ENCODE measurements around the gene POU6F2.

POU6F2 gene

GRCh38 chr7:39413636-39414223 lies 436.0 kb downstream of the POU6F2 start:
- no peak for DNase-seq

DNA sequence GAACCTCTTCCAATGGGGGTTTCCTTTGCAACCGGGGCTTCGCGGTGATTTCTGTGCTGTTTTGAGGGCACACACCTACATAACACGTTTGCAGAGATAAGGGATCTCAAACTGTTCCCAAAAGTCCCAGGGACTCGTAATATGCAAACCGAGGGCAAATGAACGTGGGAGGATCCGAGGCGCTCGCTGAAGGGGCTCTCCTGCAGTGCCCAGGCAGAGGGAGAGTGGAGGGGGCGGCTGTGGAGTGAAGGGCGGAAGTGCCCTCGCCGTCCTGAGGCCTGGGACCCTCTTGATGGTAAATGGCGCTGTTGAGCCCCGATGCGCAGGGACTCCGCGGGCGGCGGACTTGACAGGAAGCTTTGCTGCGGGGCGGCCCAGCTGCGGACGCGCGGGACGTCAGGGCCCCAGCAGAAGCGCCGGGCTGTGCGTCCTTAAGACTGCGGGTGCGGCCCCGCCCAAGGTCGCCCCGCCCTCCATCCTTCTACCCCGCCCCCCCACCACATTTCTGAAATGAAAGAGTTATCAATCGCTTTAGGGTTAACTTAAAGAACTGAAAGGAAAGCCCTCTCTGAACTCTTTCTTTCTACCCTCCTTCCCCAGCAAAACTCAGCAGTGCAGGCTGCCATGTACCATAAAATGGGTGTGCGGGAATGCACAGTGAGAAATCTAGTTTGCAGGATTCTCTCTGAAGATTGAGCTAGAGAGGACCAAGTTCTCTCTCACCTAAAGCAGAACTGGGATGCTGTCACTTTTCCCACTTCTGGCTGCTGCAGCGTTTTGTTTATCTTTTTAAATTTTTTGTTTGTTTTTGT lies 436.7 kb downstream of the POU6F2 start:
- no peak for DNase-seq

GRCh38 chr7:39415091-39415787 lies 437.5 kb downstream of the POU6F2 start:
- DNase-seq, result no peak

- no peak for DNase-seq
Observed at GRCh38 chr7:39416866-39417265, 439.2 kb downstream of the POU6F2 start.

GRCh38 chr7:39417642-39418041 lies 439.9 kb downstream of the POU6F2 start:
- DNase-seq, result no peak

GRCh38 chr7:39421251-39421650 lies 443.5 kb downstream of the POU6F2 start:
- no peak for DNase-seq

DNA sequence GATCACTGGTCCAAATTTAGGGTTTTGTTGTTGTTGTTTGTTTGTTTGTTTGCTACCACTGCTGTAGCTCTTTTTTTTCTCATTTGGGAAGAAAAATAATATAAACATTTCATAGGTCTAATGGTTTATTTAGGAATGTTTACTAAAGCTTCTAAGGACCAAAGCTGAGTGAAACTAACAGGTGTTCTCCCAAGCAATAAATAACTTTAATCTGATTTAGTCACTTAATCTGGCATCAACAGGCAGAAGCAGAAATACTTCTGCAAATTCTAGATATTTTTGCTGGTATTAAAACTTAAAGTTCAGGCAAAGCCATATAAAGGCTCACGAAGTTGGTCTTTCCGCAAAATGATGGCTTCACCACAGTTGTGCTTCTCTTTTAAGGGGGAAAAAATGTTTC lies 444.0 kb downstream of the POU6F2 start:
- no peak for DNase-seq

- DNase-seq, result no peak
Observed at GRCh38 chr7:39428221-39428620, 450.5 kb downstream of the POU6F2 start.

- no peak for DNase-seq
Observed at GRCh38 chr7:39429421-39429820, 451.7 kb downstream of the POU6F2 start.

DNA sequence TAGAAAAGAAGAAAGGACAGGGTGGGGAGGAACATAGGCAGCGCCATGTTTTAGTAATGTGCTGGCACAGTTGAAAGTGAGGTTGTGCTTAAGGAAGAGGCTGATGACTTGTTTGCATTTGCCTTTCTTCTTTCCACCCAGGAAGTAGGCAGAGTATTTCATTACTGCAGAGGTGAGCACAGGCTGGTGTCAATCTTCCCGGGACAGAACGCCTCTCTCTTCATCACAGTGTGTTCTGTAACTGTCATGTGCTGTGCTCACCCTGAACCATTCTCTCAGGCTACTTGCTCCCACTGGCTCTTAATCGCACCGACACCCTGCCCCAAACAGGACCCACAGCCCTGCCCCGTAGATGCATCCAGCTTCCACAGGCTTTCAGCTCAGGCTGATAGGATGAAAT lies 452.7 kb downstream of the POU6F2 start:
- no peak for DNase-seq

- DNase-seq, result no peak
Observed at GRCh38 chr7:39430909-39431641, 453.4 kb downstream of the POU6F2 start.

- no peak for DNase-seq
Observed at GRCh38 chr7:39432368-39432767, 454.7 kb downstream of the POU6F2 start.

DNA sequence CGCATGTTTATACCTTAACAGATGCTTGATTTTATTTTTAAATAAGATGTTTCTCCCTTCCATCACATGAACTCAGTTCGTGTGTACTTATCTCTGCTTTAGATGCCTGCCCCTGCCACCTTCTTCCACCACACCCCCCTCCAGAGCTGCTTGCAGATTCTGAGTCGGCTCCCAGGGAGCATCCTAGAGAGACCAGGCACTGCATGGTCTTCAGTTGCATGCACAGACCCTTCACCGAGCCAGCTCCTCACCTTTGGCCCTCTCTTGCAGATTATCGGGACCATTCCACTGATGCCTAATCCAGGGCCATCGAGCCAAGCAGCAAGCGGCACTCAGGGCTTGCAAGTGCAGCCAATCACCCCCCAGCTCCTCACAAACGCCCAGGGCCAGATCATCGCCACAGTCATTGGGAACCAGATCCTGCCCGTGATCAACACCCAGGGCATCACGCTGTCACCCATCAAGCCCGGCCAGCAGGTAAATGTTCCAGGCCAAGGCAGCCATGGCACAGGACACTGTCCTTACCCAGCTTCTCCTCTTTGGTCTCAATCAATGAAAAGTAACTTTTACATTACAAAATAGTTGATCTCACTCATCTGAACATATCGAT lies 455.2 kb downstream of the POU6F2 start:
- no peak for DNase-seq

DNA sequence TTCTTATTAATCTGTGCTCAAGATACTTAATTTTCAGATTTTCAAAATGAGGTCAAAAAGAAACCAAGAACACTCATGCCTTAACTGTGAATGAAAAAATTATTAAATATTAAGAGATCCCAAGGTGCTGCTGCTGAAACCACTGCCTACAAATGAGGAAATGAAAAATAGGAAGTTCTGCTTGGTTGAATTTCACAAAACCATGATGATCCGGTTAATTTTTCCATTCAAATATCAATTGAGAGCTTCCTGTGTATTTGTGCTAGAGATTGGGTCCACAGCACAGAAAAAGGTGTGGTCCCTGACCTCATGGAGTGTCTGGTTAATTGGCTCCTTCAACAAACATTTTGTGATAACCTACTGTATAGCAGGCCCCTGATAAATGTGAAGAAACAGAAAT lies 455.8 kb downstream of the POU6F2 start:
- no peak for DNase-seq

- no peak for DNase-seq
Observed at GRCh38 chr7:39434012-39434411, 456.3 kb downstream of the POU6F2 start.

- DNase-seq, result no peak
Observed at GRCh38 chr7:39446546-39446945, 468.8 kb downstream of the POU6F2 start.

- no peak for DNase-seq
Observed at GRCh38 chr7:39451901-39452300, 474.2 kb downstream of the POU6F2 start.

DNA sequence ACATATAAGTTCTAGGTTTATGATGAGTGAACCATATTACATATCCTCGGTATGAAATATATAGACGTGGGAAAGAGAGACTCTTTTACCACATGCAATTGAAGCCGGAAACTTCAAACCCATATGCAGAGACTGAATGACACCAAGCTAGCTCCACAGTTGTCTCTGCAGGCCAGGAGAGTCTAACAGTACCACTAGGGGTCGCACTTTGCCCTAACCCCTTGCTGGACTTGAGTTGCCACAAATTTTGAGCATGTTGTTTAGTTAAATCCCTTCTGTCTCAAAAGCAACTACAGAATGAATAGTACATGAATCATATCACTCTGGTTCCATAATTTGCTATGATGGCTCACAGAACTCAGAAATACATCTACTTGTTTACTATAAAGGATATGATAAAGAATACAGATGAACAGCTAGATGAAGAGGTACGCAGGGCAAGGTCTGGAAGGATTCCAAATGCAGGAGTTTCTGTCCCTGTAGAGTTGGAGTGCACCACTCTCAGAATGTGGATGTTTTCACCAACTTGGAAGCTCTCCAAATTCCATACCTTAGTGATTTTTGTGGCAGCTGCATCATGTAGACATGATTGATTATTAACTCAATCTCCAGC lies 476.1 kb downstream of the POU6F2 start:
- no peak for DNase-seq

DNA sequence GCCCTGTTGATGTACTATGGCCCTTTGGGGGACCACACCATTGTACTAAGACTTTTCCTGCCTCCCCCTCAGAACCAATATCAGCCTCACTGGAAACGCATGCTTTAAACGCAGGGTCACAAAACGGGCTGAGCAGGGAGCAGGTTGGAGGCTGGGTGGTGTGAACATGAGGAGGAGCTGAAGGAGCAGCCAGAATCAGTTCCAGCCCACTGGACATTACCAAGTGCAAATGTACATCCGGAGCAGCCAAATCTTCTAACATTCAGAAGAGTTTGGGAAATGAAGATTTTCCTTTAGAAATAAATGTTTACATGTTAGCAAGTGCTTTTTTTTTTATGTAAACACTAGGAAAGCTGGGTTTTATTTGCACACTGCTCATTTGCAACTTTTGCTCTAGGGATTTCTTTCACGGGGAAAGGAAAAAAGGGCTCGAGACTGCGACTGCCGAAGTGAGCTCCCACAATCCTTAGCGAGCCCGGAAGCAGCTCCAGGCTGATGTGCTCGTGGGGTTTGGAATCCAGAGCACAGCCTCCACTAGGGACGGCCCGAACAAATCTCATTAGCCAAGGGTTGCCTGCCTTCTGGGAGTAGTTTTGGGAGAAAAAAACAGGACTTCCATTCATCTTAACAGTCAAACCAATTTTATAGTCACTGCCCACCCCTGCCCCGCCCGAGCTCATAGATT lies 480.5 kb downstream of the POU6F2 start:
- no peak for DNase-seq

DNA sequence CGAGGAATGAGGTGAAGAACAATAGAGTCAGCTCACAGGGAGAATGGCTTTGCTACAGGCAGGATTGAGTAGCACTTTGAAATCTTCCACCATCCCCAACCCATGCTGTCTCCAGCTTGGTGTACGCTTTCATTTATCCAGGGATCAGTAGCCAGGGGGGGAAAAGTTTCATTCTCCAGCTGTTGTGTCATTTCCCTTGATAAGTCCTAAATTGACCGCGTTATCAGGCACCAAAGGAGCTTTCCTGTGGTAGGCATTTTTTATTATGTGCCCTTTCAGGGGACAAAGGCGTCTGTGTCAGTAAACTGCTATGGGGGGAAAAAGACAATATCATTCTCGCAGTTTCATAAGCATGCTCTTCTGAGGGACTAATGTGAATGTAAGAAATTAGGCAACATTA lies 481.9 kb downstream of the POU6F2 start:
- no peak for DNase-seq

DNA sequence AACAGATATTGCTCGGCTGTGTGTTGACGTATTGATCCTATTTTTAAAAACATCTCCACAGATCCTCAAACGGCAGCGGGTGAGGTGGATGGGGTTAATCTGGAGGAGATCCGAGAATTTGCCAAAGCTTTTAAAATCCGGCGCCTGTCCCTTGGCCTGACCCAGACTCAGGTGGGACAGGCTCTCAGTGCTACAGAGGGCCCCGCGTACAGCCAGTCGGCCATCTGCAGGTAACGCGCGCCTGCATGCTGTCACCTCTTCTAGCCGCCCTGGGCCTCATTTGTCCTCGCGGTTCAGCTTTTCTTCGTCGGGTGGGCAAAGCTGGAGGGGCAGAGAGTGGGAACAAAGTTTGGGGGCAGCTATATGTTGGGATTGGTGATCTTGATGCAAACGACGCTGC lies 482.8 kb downstream of the POU6F2 start:
- no peak for DNase-seq

DNA sequence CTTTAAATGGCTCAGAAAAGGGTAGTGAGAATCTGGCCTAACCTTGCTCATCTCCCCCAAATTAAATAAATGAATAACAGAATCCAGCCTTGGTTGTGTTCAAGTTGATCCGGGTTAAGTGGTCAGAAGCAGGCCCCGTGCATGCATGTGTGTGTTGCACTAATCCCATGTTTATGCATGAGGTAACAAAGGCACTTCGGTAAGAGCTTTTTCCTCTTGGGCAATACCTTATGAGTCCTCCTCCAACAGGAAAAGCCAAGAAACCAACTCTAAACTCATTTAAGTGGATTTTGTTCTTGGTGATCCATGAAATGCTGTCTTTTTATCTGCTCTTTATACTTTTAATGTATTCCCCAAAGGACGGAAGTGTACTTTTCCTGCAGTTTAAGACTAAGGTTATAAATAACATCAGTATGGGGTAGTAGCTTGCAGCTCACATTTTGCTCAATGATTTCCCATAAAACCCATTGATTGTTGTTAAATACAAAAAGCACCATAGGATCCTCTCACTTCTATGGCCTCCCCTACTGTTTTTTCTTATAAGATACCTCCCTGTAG lies 483.6 kb downstream of the POU6F2 start:
- DNase-seq, result no peak
